GM12892 (cell line): ENCODE data around the gene MYOM3.

Experiments
- POLR2A ChIP-seq: IDR thresholded peaks from 2 replicates; pipeline ENCODE4 v1.6.1; 2011; ENCODE audit warnings: low read depth, low read length, control low read depth
- TAF1 ChIP-seq: IDR thresholded peaks from 2 replicates; pipeline ENCODE4 v1.6.1; 2011; ENCODE audit warnings: low read depth, mild to moderate bottlenecking, control low read depth, low read length, borderline replicate concordance

- TF ChIP-seq POLR2A: no peak
- no peak for TF ChIP-seq TAF1
Measured at GRCh38 chr1:24052220-24052619, 59.7 kb downstream of the MYOM3 start.
